Fibroblast of lung (primary cell): Measurements from ENCODE around the gene SPTBN5. TPM values are rescaled to one million over a fixed set of nuclear protein-coding genes. Genes with fewer than 3 reads are reported as not detected.

ENCODE experiments used
- DNase-seq, 2 donors: peaks; one replicate each; pipeline versions ENCODE4 v3.0.0 to v3.0.0-alpha.2; 2010; ENCODE audit warnings: low read depth in 2 of 2
- H2AFZ ChIP-seq: 2 replicates; pipeline ENCODE4 v1.5.1; 2012; ENCODE audit warnings: low read length, control low read depth, inconsistent platforms
- H3K27ac ChIP-seq: 2 replicates; pipeline ENCODE4 v1.5.1; 2011; ENCODE audit warnings: low read length, control low read depth; ENCODE audit not compliant: insufficient read depth
- H3K27me3 ChIP-seq: 2 replicates; pipeline ENCODE4 v1.5.1; 2011; ENCODE audit warnings: mild to moderate bottlenecking, low read length; ENCODE audit not compliant: control insufficient read depth, insufficient read depth
- H3K36me3 ChIP-seq: 2 replicates; pipeline ENCODE4 v1.5.1; 2011; ENCODE audit warnings: low read length; ENCODE audit not compliant: control insufficient read depth, insufficient read depth
- H3K4me1 ChIP-seq: 2 replicates; pipeline ENCODE4 v1.5.1; 2011; ENCODE audit warnings: low read length; ENCODE audit not compliant: control insufficient read depth, insufficient read depth; ENCODE audit errors: extremely low read depth
- H3K4me2 ChIP-seq: 2 replicates; pipeline ENCODE4 v1.5.1; 2011; ENCODE audit warnings: low read length, control low read depth; ENCODE audit not compliant: insufficient read depth; ENCODE audit errors: extremely low read depth
- H3K4me3 ChIP-seq, 4 experiments: fragments of 200-600 bp in 1 of 4; sonication (generic) in 1 of 4; replicated peaks in 1 of 4; 2 replicates each; pipeline ENCODE4 v1.5.1; 2011 to 2016; ENCODE audit warnings: low read length in 4 of 4, low read depth in 3 of 4, mild to moderate bottlenecking in 3 of 4, control low read depth in 2 of 4, inconsistent platforms in 1 of 4, mixed read lengths in 1 of 4; ENCODE audit not compliant: insufficient read depth in 1 of 4; ENCODE audit errors: control extremely low read depth in 1 of 4
- H3K79me2 ChIP-seq: 2 replicates; pipeline ENCODE4 v1.5.1; 2012; ENCODE audit warnings: mild to moderate bottlenecking, low read length, inconsistent platforms; ENCODE audit not compliant: control insufficient read depth, insufficient read depth
- H3K9ac ChIP-seq: 2 replicates; pipeline ENCODE4 v1.5.1; 2011; ENCODE audit warnings: mild to moderate bottlenecking, low read length, control low read depth; ENCODE audit not compliant: insufficient read depth
- H3K9me3 ChIP-seq: 2 replicates; pipeline ENCODE4 v1.5.1; 2012; ENCODE audit warnings: low read depth, low read length; ENCODE audit not compliant: control insufficient read depth, insufficient read depth
- H4K20me1 ChIP-seq: 2 replicates; pipeline ENCODE4 v1.5.1; 2011; ENCODE audit warnings: low read length; ENCODE audit not compliant: control insufficient read depth, insufficient read depth; ENCODE audit errors: extremely low read depth
- CTCF ChIP-seq, 2 donors: IDR thresholded peaks in 1 of 2; conservative IDR thresholded peaks in 1 of 2; 1 replicate in 1 of 2; 2 replicates in 1 of 2; pipeline ENCODE4 v1.5.1; 2011 to 2012; ENCODE audit warnings: low read length in 2 of 2, control low read depth in 1 of 2, inconsistent platforms in 1 of 2, low read depth in 1 of 2, mild to moderate bottlenecking in 1 of 2
- EZH2 ChIP-seq: IDR thresholded peaks from 2 replicates; pipeline ENCODE4 v1.5.1; 2012; ENCODE audit warnings: low read length, control low read depth, mild to moderate bottlenecking; ENCODE audit errors: missing control alignments
- polyA plus RNA-seq, 2 donors: library from polyadenylated mRNA; depleted of rRNA in 1 of 2; stranded (reverse) in 1 of 2; unstranded in 1 of 2; fragments of >200 nt; gene quantifications; 2 replicates each; pipeline ENCODE4 v1.2.1, GENCODE V29; 2011 to 2012; ENCODE audit warnings: missing spikeins in 1 of 2
- total RNA-seq: library from RNA; depleted of rRNA; stranded (reverse); fragments of >200 nt; gene quantifications from 2 replicates; pipeline ENCODE4 v1.2.1, GENCODE V29; 2014

The SPTBN5 gene
- total and polyA plus RNA-seq, 2 donors (not counting 1 experiment from before 2014, with no cell fraction given), result 0.43 to 0.66 TPM

GRCh38 chr15:41936649-41937567, 43.1 kb upstream of the SPTBN5 start:
- Histone ChIP-seq H2AFZ (no peak overlapping the region), H3K9me3 (no peaks in the 10 kb centered on the region), H3K4me3 (no peak overlapping the region), H3K36me3 (peaks cover 6% of the 10 kb centered on the region), H4K20me1 (no peaks in the 10 kb centered on the region), H3K4me1 (peaks cover 16% of the 10 kb centered on the region), H3K79me2 (peaks cover 9% of the 10 kb centered on the region), H3K27me3 (no peaks in the 10 kb centered on the region), H3K9ac (no peak overlapping the region), H3K4me2 (no peak overlapping the region), H3K27ac (no peak overlapping the region)
- TF ChIP-seq CTCF (conservative IDR thresholded peaks at IDR 0.05 in 1 of 2, IDR thresholded peaks at IDR 0.05 in 1 of 2; ENCODE audit: low read depth in 1 of 2, low read length in 2 of 2), result no peak
- TF ChIP-seq EZH2, result no peak
- peak in 1 of 2 donors; percentile 81 for DNase-seq

GRCh38 chr15:41936155-41936554, 42.3 kb upstream of the SPTBN5 start:
- Histone ChIP-seq H3K36me3 (peaks cover 2% of the 10 kb centered on the region), H3K27ac (no peak overlapping the region), H3K9me3 (no peaks in the 10 kb centered on the region), H3K27me3 (no peaks in the 10 kb centered on the region), H2AFZ (no peak overlapping the region), H3K4me2 (no peak overlapping the region), H3K79me2 (peaks cover 8% of the 10 kb centered on the region), H4K20me1 (no peaks in the 10 kb centered on the region), H3K4me1 (peaks cover 13% of the 10 kb centered on the region), H3K9ac (no peak overlapping the region), H3K4me3 (no peak overlapping the region)
- no peak for DNase-seq
- TF ChIP-seq EZH2 (no peak), CTCF (conservative IDR thresholded peaks at IDR 0.05 in 1 of 2, IDR thresholded peaks at IDR 0.05 in 1 of 2; ENCODE audit: low read depth in 1 of 2, low read length in 2 of 2) (no peak)

- H3K9ac ChIP-seq, result no peak overlapping the region
Measured at GRCh38 chr15:41935566-41936020, 41.7 kb upstream of the SPTBN5 start.

More at GRCh38 chr15:41935566-41936020, 41.7 kb upstream of the SPTBN5 start:
- Histone ChIP-seq H3K36me3 (peaks cover 2% of the 10 kb centered on the region), H4K20me1 (no peaks in the 10 kb centered on the region), H3K4me3 (no peak overlapping the region), H2AFZ (no peak overlapping the region), H3K4me1 (peaks cover 13% of the 10 kb centered on the region), H3K27me3 (no peaks in the 10 kb centered on the region), H3K9me3 (no peaks in the 10 kb centered on the region), H3K27ac (no peak overlapping the region), H3K79me2 (peaks cover 8% of the 10 kb centered on the region), H3K4me2 (no peak overlapping the region)
- TF ChIP-seq CTCF (conservative IDR thresholded peaks at IDR 0.05 in 1 of 2, IDR thresholded peaks at IDR 0.05 in 1 of 2; ENCODE audit: low read depth in 1 of 2, low read length in 2 of 2) (no peak), EZH2 (no peak)
- DNase-seq, result no peak
